Endodermal cell (in vitro differentiated cells): ENCODE results near the gene TARBP1. TPM values are rescaled to one million over a fixed set of nuclear protein-coding genes. Genes with fewer than 3 reads are reported as not detected.

ENCODE experiments used
- DNase-seq: peaks from one replicate; pipeline ENCODE4 v3.0.0-alpha.2; 2017
- H3K27ac ChIP-seq: 2 replicates; pipeline ENCODE4 v1.5.1; 2013; ENCODE audit warnings: mild to moderate bottlenecking, low read depth, low read length, moderate library complexity
- H3K27me3 ChIP-seq: 2 replicates; pipeline ENCODE4 v1.6.1; 2013; ENCODE audit warnings: mild to moderate bottlenecking, low read length, moderate library complexity; ENCODE audit not compliant: insufficient read depth, control insufficient read depth, poor library complexity, severe bottlenecking
- H3K36me3 ChIP-seq: 2 replicates; pipeline ENCODE4 v1.7.0; 2013; ENCODE audit warnings: mild to moderate bottlenecking, low read length, moderate library complexity; ENCODE audit not compliant: control insufficient read depth, insufficient read depth
- H3K4me1 ChIP-seq: one replicate; pipeline ENCODE4 v1.7.0; 2013; ENCODE audit warnings: low read length; ENCODE audit not compliant: control insufficient read depth, insufficient read depth
- H3K4me3 ChIP-seq: 2 replicates; pipeline ENCODE4 v1.5.1; 2013; ENCODE audit warnings: mild to moderate bottlenecking, low read length, moderate library complexity
- H3K9ac ChIP-seq: 2 replicates; pipeline ENCODE4 v1.6.1; 2013; ENCODE audit warnings: mild to moderate bottlenecking, low read length, moderate library complexity; ENCODE audit not compliant: poor library complexity, severe bottlenecking; ENCODE audit errors: extremely low read depth
- H3K9me3 ChIP-seq: 2 replicates; pipeline ENCODE4 v1.6.1; 2013; ENCODE audit warnings: mild to moderate bottlenecking, low read length, moderate library complexity; ENCODE audit not compliant: control insufficient read depth
- H3K27ac Mint-ChIP-seq: 2 replicates; pipeline ENCODE4 v1.8.0; 2020; ENCODE audit warnings: mixed read lengths
- H3K27me3 Mint-ChIP-seq: 2 replicates; pipeline ENCODE4 v1.8.0; 2021; ENCODE audit warnings: mild to moderate bottlenecking, mixed read lengths; ENCODE audit not compliant: insufficient read depth
- H3K36me3 Mint-ChIP-seq: 2 replicates; pipeline ENCODE4 v1.8.0; 2020; ENCODE audit warnings: low read depth, mixed read lengths
- H3K4me1 Mint-ChIP-seq: 2 replicates; pipeline ENCODE4 v1.8.0; 2020; ENCODE audit warnings: mixed read lengths
- H3K4me3 Mint-ChIP-seq: 2 replicates; pipeline ENCODE4 v1.8.0; 2020; ENCODE audit warnings: mild to moderate bottlenecking, moderate library complexity, mixed read lengths
- H3K9me3 Mint-ChIP-seq: 2 replicates; pipeline ENCODE4 v1.8.0; 2020; ENCODE audit warnings: mild to moderate bottlenecking, mixed read lengths
- CTCF ChIP-seq: fragments of 200-600 bp; sonication (generic); conservative IDR thresholded peaks from 2 replicates; pipeline ENCODE4 v1.5.0; 2021; ENCODE audit warnings: antibody characterized with exemption, mild to moderate bottlenecking
- WGBS, 2 experiments: methylation state at CpG; one replicate each; pipeline versions ENCODE4 v1.1.5 to v1.1.7; 2013; ENCODE audit warnings: missing lambda C conversion rate in 2 of 2, mixed read lengths in 1 of 2; ENCODE audit not compliant: insufficient coverage in 1 of 2, insufficient read length in 1 of 2; 5-methylcytosine and 5-hydroxymethylcytosine counted together
- total RNA-seq, 2 donors: library from RNA; stranded (reverse); fragmentation: NEBNext Ultra II Directional in 1 of 2; extraction: Animal tissue kit (Norgen Biotek cat#: 25700) in 1 of 2; gene quantifications; 2 replicates in 1 of 2; 3 replicates in 1 of 2; pipeline ENCODE4 v1.2.1, GENCODE V29; 2021

TARBP1 gene
- total RNA-seq, 2 donors from 2014 or later, result 45.3 to 62.4 TPM

GRCh38 chr1:234440348-234440747 is 38.6 kb downstream of the TARBP1 start:
- H3K27me3 Mint-ChIP-seq, result no peaks in the 10 kb centered on the region

GRCh38 chr1:234438579-234438978 is 40.4 kb downstream of the TARBP1 start:
- H3K9me3 ChIP-seq, result peaks cover 14% of the 10 kb centered on the region
- H3K27me3 ChIP-seq, result no peaks in the 10 kb centered on the region
- no peak for DNase-seq
- H3K4me1 Mint-ChIP-seq, result no peaks in the 10 kb centered on the region
- no peak overlapping the region for H3K27ac ChIP-seq
- H3K36me3 ChIP-seq, result peaks cover 25% of the 10 kb centered on the region
- H3K36me3 Mint-ChIP-seq, result peaks cover 57% of the 10 kb centered on the region
- no peak overlapping the region for H3K4me3 Mint-ChIP-seq
- no peaks in the 10 kb centered on the region for H3K27me3 Mint-ChIP-seq
- H3K27ac Mint-ChIP-seq, result no peak overlapping the region
- TF ChIP-seq CTCF, result no peak
- peaks cover 23% of the 10 kb centered on the region for H3K9me3 Mint-ChIP-seq
- H3K4me1 ChIP-seq, result no peaks in the 10 kb centered on the region
- WGBS, 2 experiments, result 90 to 97% methylated on average over 2 to 4 of the region's 4 CpGs
- no peak overlapping the region for H3K9ac ChIP-seq
- no peak overlapping the region for H3K4me3 ChIP-seq

More at GRCh38 chr1:234440348-234440747, 38.6 kb downstream of the TARBP1 start:
- Histone ChIP-seq H3K4me3 (no peak overlapping the region), H3K27ac (no peak overlapping the region), H3K36me3 (peaks cover 27% of the 10 kb centered on the region), H3K4me1 (no peaks in the 10 kb centered on the region), H3K9me3 (peaks cover 14% of the 10 kb centered on the region), H3K27me3 (no peaks in the 10 kb centered on the region), H3K9ac (no peak overlapping the region)
- no peak for DNase-seq
- Mint-ChIP-seq H3K9me3 (peaks cover 23% of the 10 kb centered on the region), H3K4me1 (no peaks in the 10 kb centered on the region), H3K4me3 (no peak overlapping the region), H3K36me3 (peaks cover 61% of the 10 kb centered on the region), H3K27ac (no peak overlapping the region)
- no peak for TF ChIP-seq CTCF
- 89% methylated on average over 3 of the region's 3 CpGs; no CpG with 5 or more reads in 1 of the 2 experiments for WGBS, 2 experiments

GRCh38 chr1:234437423-234438171 is 41.4 kb downstream of the TARBP1 start:
- H3K4me3 ChIP-seq, result no peak overlapping the region
- no peak overlapping the region for H3K4me3 Mint-ChIP-seq
- peaks cover 14% of the 10 kb centered on the region for H3K9me3 ChIP-seq
- peaks cover 58% of the 10 kb centered on the region for H3K36me3 Mint-ChIP-seq
- 90 to 92% methylated on average over 3 to 6 of the region's 6 CpGs for whole genome bisulfite sequencing, 2 experiments
- no peaks in the 10 kb centered on the region for H3K4me1 Mint-ChIP-seq
- H3K27ac ChIP-seq, result no peak overlapping the region
- no peak for TF ChIP-seq CTCF
- no peak overlapping the region for H3K27ac Mint-ChIP-seq
- H3K9me3 Mint-ChIP-seq, result peaks cover 23% of the 10 kb centered on the region
- H3K4me1 ChIP-seq, result no peaks in the 10 kb centered on the region
- no peak overlapping the region for H3K9ac ChIP-seq
- H3K36me3 ChIP-seq, result peaks cover 30% of the 10 kb centered on the region
- no peaks in the 10 kb centered on the region for H3K27me3 ChIP-seq
- DNase-seq, result no peak
- no peaks in the 10 kb centered on the region for H3K27me3 Mint-ChIP-seq
